Measurements from ENCODE around the gene ANGPTL1.

Gene ANGPTL1

GRCh38 chr1:178881950-178882349 is 11.1 kb upstream of the ANGPTL1 start:
- H3K4me3 ChIP-seq (ENCODE audit: low read depth, low read length): no peak overlapping the region
- DNase-seq (ENCODE audit: low read depth): no peak
- no peak for TF ChIP-seq CTCF (IDR thresholded peaks at IDR 0.05; ENCODE audit: low read depth, low read length, missing control alignments)

GRCh38 chr1:178877896-178878295 is 7.0 kb upstream of the ANGPTL1 start:
- no peak overlapping the region for H3K4me3 ChIP-seq (ENCODE audit: low read depth, low read length)
- TF ChIP-seq CTCF (IDR thresholded peaks at IDR 0.05; ENCODE audit: low read depth, low read length, missing control alignments): no peak
- DNase-seq (ENCODE audit: low read depth): no peak

DNA sequence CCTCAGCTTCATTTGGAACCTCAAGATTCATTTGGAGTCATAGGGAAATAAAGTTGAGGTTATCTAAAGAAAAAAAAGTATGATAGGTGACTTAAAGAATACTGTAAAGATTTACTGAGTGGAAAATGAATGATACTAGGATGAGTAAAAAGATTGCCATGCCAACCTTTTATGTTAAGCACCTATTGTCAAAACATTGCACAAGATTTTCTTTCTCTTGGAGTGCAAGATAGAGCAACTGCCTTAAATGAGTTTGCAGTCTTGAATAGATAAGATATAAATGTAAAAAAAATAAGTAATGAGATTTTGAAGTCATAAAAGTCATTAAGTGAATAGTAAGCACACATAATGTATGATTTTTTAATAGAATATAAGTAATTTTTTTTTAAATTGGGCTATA is 5.1 kb upstream of the ANGPTL1 start:
- H3K4me3 ChIP-seq (ENCODE audit: low read depth, low read length): no peak overlapping the region
- DNase-seq (ENCODE audit: low read depth): no peak
- no peak for TF ChIP-seq CTCF (IDR thresholded peaks at IDR 0.05; ENCODE audit: low read depth, low read length, missing control alignments)

- no peak for DNase-seq (ENCODE audit: low read depth)
- TF ChIP-seq CTCF (IDR thresholded peaks at IDR 0.05; ENCODE audit: low read depth, low read length, missing control alignments): no peak
- no peak overlapping the region for H3K4me3 ChIP-seq (ENCODE audit: low read depth, low read length)
Measured at GRCh38 chr1:178874966-178875365, 4.1 kb upstream of the ANGPTL1 start.

GRCh38 chr1:178871551-178872320 is 859 bp upstream of the ANGPTL1 start:
- no peak for TF ChIP-seq CTCF (IDR thresholded peaks at IDR 0.05; ENCODE audit: low read depth, low read length, missing control alignments)
- DNase-seq (ENCODE audit: low read depth): no peak
- H3K4me3 ChIP-seq (ENCODE audit: low read depth, low read length): no peak overlapping the region

DNA sequence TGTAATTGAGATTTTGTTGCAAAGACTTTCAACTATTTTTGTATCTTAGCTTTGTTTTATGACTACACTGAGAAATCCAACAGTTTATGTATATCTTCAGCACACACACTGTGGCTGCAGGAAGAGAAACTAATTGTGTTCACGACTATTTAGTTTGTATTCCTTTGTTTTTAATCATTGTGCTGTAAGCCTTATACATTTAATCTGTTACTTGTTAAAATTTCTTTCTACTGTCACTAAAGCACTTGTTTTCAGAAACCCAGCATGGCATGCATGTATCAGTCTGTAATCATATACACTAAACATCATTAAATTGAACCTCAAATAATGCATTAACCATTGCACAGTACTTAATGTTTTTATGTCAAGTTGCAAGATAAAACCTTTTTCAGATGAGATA is 656 bp downstream of the ANGPTL1 start:
- no peak overlapping the region for H3K4me3 ChIP-seq (ENCODE audit: low read depth, low read length)
- no peak for TF ChIP-seq CTCF (IDR thresholded peaks at IDR 0.05; ENCODE audit: low read depth, low read length, missing control alignments)
- no peak for DNase-seq (ENCODE audit: low read depth)

- no peak for DNase-seq (ENCODE audit: low read depth)
- no peak for TF ChIP-seq CTCF (IDR thresholded peaks at IDR 0.05; ENCODE audit: low read depth, low read length, missing control alignments)
- no peak overlapping the region for H3K4me3 ChIP-seq (ENCODE audit: low read depth, low read length)
Measured at GRCh38 chr1:178869119-178869697, 1.7 kb downstream of the ANGPTL1 start.

All from GM12864 (cell line).